IMR-90 (cell line): ENCODE data around the gene CDH15. TPM values are rescaled to one million over a fixed set of nuclear protein-coding genes. Genes with fewer than 3 reads are reported as not detected.
A peak's percentile ranks its signal among the peaks of the same experiment; 100 is the strongest.

Source experiments
- ATAC-seq: fragments of 200-7000 bp; cut with Tn5 transposase; 2 replicates; pipeline ENCODE4 v1.9.1; 2020; ENCODE audit warnings: low read depth, mild to moderate bottlenecking, moderate library complexity
- BruUV-seq: library from RNA; stranded (reverse); fragments of 400-500 nt; replicated peaks from 2 replicates; lab custom pipeline; 2021; lab: Mats Ljungman, UMichigan
- CTCF ChIA-PET: fragments of 300-600 bp; formaldehyde crosslinking; extraction: SDS; loops from one replicate; lab custom pipeline; 2021; ENCODE audit warnings: antibody characterized with exemption; lab: Yijun Ruan, JAX
- POLR2A ChIA-PET: fragments of 300-600 bp; sonication (Branson Sonifier 250); formaldehyde crosslinking; loops from one replicate; lab custom pipeline; 2022; ENCODE audit warnings: antibody characterized with exemption; ENCODE audit not compliant: unreplicated experiment; lab: Charles Lee
- DNase-seq: peaks from one replicate; pipeline ENCODE4 v3.0.0; 2013
- H2AFZ ChIP-seq: replicated peaks from 2 replicates; pipeline ENCODE3; 2013; ENCODE audit warnings: low read length, mild to moderate bottlenecking; ENCODE audit not compliant: poor library complexity
- H2AK5ac ChIP-seq: 2 replicates; pipeline ENCODE4 v1.6.1; 2013; ENCODE audit warnings: low read depth, low read length, inconsistent platforms
- H2AK9ac ChIP-seq: replicated peaks from 2 replicates; pipeline ENCODE3; 2013; ENCODE audit warnings: mild to moderate bottlenecking, low read depth, low read length, moderate library complexity; ENCODE audit not compliant: poor library complexity
- H2BK120ac ChIP-seq: 2 replicates; pipeline ENCODE4 v1.6.1; 2013; ENCODE audit warnings: low read depth, low read length, inconsistent platforms
- H2BK15ac ChIP-seq: 3 replicates; pipeline ENCODE4 v1.6.1; 2013; ENCODE audit warnings: low read depth, low read length, inconsistent platforms
- H2BK20ac ChIP-seq: 2 replicates; pipeline ENCODE4 v1.6.1; 2013; ENCODE audit warnings: low read depth, mild to moderate bottlenecking, inconsistent platforms, low read length, moderate library complexity
- H2BK5ac ChIP-seq: 2 replicates; pipeline ENCODE4 v1.6.1; 2013; ENCODE audit warnings: mild to moderate bottlenecking, low read depth, low read length, inconsistent platforms; ENCODE audit not compliant: poor library complexity, severe bottlenecking
- H3K14ac ChIP-seq: replicated peaks from 2 replicates; pipeline ENCODE4 v1.6.1; 2013; ENCODE audit warnings: low read depth, low read length, inconsistent platforms
- H3K18ac ChIP-seq: 2 replicates; pipeline ENCODE4 v1.6.1; 2013; ENCODE audit warnings: low read depth, low read length, control low read depth
- H3K23ac ChIP-seq: 2 replicates; pipeline ENCODE4 v1.6.1; 2013; ENCODE audit warnings: low read depth, low read length, inconsistent platforms
- H3K27ac ChIP-seq: 2 replicates; pipeline ENCODE4 v1.5.1; 2013; ENCODE audit warnings: mild to moderate bottlenecking, control low read depth, low read length; ENCODE audit not compliant: insufficient read depth
- H3K27me3 ChIP-seq: 2 replicates; pipeline ENCODE4 v1.6.1; 2013; ENCODE audit warnings: low read length; ENCODE audit not compliant: control insufficient read depth, insufficient read depth
- H3K36me3 ChIP-seq: 2 replicates; pipeline ENCODE4 v1.6.1; 2013; ENCODE audit warnings: low read length, mixed read lengths; ENCODE audit not compliant: control insufficient read depth, insufficient read depth
- H3K4ac ChIP-seq: 2 replicates; pipeline ENCODE4 v1.6.1; 2013; ENCODE audit warnings: low read depth, low read length, inconsistent platforms
- H3K4me1 ChIP-seq: 2 replicates; pipeline ENCODE4 v1.6.1; 2013; ENCODE audit warnings: low read length, mixed read lengths; ENCODE audit not compliant: control insufficient read depth, insufficient read depth
- H3K4me2 ChIP-seq: 2 replicates; pipeline ENCODE4 v1.6.1; 2013; ENCODE audit warnings: low read depth, mild to moderate bottlenecking, control low read depth, low read length, moderate library complexity
- H3K4me3 ChIP-seq: 2 replicates; pipeline ENCODE4 v1.5.1; 2013; ENCODE audit warnings: low read depth, mild to moderate bottlenecking, control low read depth, low read length, moderate library complexity; ENCODE audit not compliant: insufficient read depth
- H3K56ac ChIP-seq: 2 replicates; pipeline ENCODE4 v1.6.1; 2013; ENCODE audit warnings: low read length, inconsistent platforms; ENCODE audit not compliant: insufficient read depth; ENCODE audit errors: extremely low read depth
- H3K79me1 ChIP-seq, 2 experiments: 2 replicates each; pipeline ENCODE4 v1.6.1; 2013; ENCODE audit warnings: low read length in 2 of 2, inconsistent platforms in 1 of 2, low read depth in 1 of 2
- H3K9ac ChIP-seq: 2 replicates; pipeline ENCODE4 v1.6.1; 2013; ENCODE audit warnings: low read depth, low read length, control low read depth
- H3K9me1 ChIP-seq: 2 replicates; pipeline ENCODE4 v1.6.1; 2013; ENCODE audit warnings: low read length, inconsistent platforms; ENCODE audit not compliant: insufficient read depth
- H3K9me3 ChIP-seq: 2 replicates; pipeline ENCODE4 v1.6.1; 2013; ENCODE audit warnings: low read length; ENCODE audit not compliant: control insufficient read depth, insufficient read depth
- H4K20me1 ChIP-seq: 2 replicates; pipeline ENCODE4 v1.6.1; 2013; ENCODE audit warnings: low read length, inconsistent platforms; ENCODE audit not compliant: insufficient read depth
- H4K5ac ChIP-seq: 2 replicates; pipeline ENCODE4 v1.6.1; 2013; ENCODE audit warnings: mild to moderate bottlenecking, low read depth, low read length, control low read depth
- H4K8ac ChIP-seq, 2 experiments: 2 replicates each; pipeline ENCODE4 v1.6.1; 2013; ENCODE audit warnings: low read depth in 2 of 2, low read length in 2 of 2, control low read depth in 1 of 2, inconsistent platforms in 1 of 2
- H4K91ac ChIP-seq: 2 replicates; pipeline ENCODE4 v1.6.1; 2013; ENCODE audit warnings: low read depth, low read length, inconsistent platforms; ENCODE audit not compliant: insufficient read depth
- BHLHE40 ChIP-seq: fragments of 150-350 bp; IDR thresholded peaks from 2 replicates; pipeline ENCODE4 v1.6.1; 2016; ENCODE audit warnings: mild to moderate bottlenecking, low read depth, low read length
- CEBPB ChIP-seq: IDR thresholded peaks from 2 replicates; pipeline ENCODE4 v1.6.1; 2012; ENCODE audit warnings: low read depth, low read length, improper control_type of control experiment
- CHD1 ChIP-seq: IDR thresholded peaks from 2 replicates; pipeline ENCODE4 v1.6.1; 2012; ENCODE audit warnings: low read depth, low read length, improper control_type of control experiment
- FOS ChIP-seq: fragments of 150-350 bp; IDR thresholded peaks from 2 replicates; pipeline ENCODE4 v1.6.1; 2016; ENCODE audit warnings: low read depth, low read length
- MAFK ChIP-seq: IDR thresholded peaks from 2 replicates; pipeline ENCODE4 v1.6.1; 2012; ENCODE audit warnings: low read depth, low read length, improper control_type of control experiment
- MAZ ChIP-seq: IDR thresholded peaks from 2 replicates; pipeline ENCODE4 v1.6.1; 2012; ENCODE audit warnings: low read depth, mild to moderate bottlenecking, low read length, improper control_type of control experiment, moderate library complexity, borderline replicate concordance
- MXI1 ChIP-seq: IDR thresholded peaks from 2 replicates; pipeline ENCODE4 v1.6.1; 2012; ENCODE audit warnings: low read depth, mild to moderate bottlenecking, low read length, moderate library complexity, borderline replicate concordance
- NFE2L2 ChIP-seq: fragments of 150-350 bp; IDR thresholded peaks from 2 replicates; pipeline ENCODE4 v1.6.1; 2016; ENCODE audit warnings: low read depth, mild to moderate bottlenecking, low read length
- POLR2A ChIP-seq: IDR thresholded peaks from 2 replicates; pipeline ENCODE4 v1.6.1; 2012; ENCODE audit warnings: mild to moderate bottlenecking, low read depth, low read length
- RAD21 ChIP-seq: IDR thresholded peaks from 2 replicates; pipeline ENCODE4 v1.6.1; 2012; ENCODE audit warnings: low read length, improper control_type of control experiment
- RCOR1 ChIP-seq: IDR thresholded peaks from 2 replicates; pipeline ENCODE4 v1.6.1; 2012; ENCODE audit warnings: mild to moderate bottlenecking, low read length, improper control_type of control experiment; ENCODE audit not compliant: insufficient replicate concordance
- RFX5 ChIP-seq: IDR thresholded peaks from 2 replicates; pipeline ENCODE4 v1.8.0; 2012; ENCODE audit warnings: low read depth, mild to moderate bottlenecking, low read length, moderate library complexity
- SMC3 ChIP-seq: fragments of 150-350 bp; IDR thresholded peaks from 2 replicates; pipeline ENCODE4 v1.6.1; 2016; ENCODE audit warnings: low read depth, mild to moderate bottlenecking, antibody characterized with exemption, low read length, moderate library complexity
- WGBS, 2 experiments: methylation state at CpG; one replicate each; pipeline versions ENCODE4 v1.1.5 to v1.1.7; 2013; ENCODE audit warnings: missing lambda C conversion rate in 2 of 2; ENCODE audit not compliant: insufficient read length in 1 of 2; ENCODE audit errors: extremely low coverage in 2 of 2; 5-methylcytosine and 5-hydroxymethylcytosine counted together
- dilution Hi-C: fragments of 300-500 bp; cut with HindIII; formaldehyde crosslinking; loops from one replicate; pipeline ENCODE4 v1.14.3; 2018; ENCODE audit warnings: low sequenced_read_pairs; ENCODE audit not compliant: unreplicated experiment
- in situ Hi-C: fragments of 300-500 bp; cut with MboI; formaldehyde crosslinking; loops from 3 replicates; pipeline ENCODE4 v1.14.3; 2019; ENCODE audit warnings: low sequenced_read_pairs, inconsistent platforms, mixed read lengths
- intact Hi-C: fragments of 100-400 bp; cut with micrococcal nuclease; formaldehyde crosslinking; loops from 2 replicates; pipeline ENCODE4 v1.10.0; 2022
- polyA plus RNA-seq, 3 experiments: library from polyadenylated mRNA; depleted of rRNA; stranded (reverse); fragments of >200 nt; gene quantifications; 2 replicates each; pipeline ENCODE4 v1.2.3, GENCODE V29; 2012; ENCODE audit warnings: low replicate concordance in 1 of 3
- total RNA-seq: library from RNA; depleted of rRNA; stranded (reverse); fragments of >200 nt; gene quantifications from 2 replicates; pipeline ENCODE4 v1.2.3, GENCODE V29; 2012
- TF ChIP-seq, protein P1 (sequence below): conservative IDR thresholded peaks from 2 replicates; pipeline ENCODE4 v1.5.1; 2012; ENCODE audit warnings: mild to moderate bottlenecking, low read depth, low read length, improper control_type of control experiment
- TF ChIP-seq, protein P2 (sequence below): fragments of 150-350 bp; IDR thresholded peaks from 2 replicates; pipeline ENCODE4 v1.6.1; 2016; ENCODE audit warnings: low read depth, mild to moderate bottlenecking, low read length, moderate library complexity, borderline replicate concordance
- TF ChIP-seq, protein P3 (sequence below): fragments of 150-350 bp; IDR thresholded peaks from 2 replicates; pipeline ENCODE4 v1.6.1; 2017; ENCODE audit warnings: mild to moderate bottlenecking, antibody characterized with exemption, low read length, low read depth

CDH15 gene
- total and polyA plus RNA-seq, 2 of the 4 experiments (the other 2 are of a cell fraction): 0.18 to 0.62 TPM

DNA sequence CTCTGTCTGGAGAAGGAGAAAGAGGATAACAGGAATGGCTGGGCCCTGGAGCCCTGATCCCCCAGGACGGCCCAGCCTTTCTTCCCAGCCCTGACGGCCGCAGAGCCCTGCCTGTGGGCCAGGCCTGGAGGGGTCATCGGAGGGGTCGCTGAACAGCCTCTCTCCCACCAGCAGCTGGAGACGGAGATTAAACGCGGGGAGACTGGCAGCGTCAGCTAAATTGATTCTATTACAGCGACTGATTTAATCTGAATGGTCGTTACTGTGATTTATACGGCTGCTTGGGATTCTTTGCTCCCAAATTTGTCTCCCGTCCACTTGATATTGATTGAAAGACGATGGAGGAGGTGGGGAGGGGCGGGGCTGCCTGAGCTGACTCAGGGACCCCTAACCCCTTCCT lies 7.1 kb upstream of the CDH15 start:
- WGBS, 2 experiments: 47% methylated on average over 9 of the region's 15 CpGs; no CpG with 5 or more reads in 1 of the 2 experiments
- ChIA-PET POLR2A (no interaction called here), CTCF (no interaction called here)
- no peak for ATAC-seq
- Histone ChIP-seq H3K36me3 (no peaks in the 10 kb centered on the region), H3K56ac (no peak overlapping the region), H3K4ac (no peak overlapping the region), H4K20me1 (no peaks in the 10 kb centered on the region), H3K4me3 (no peak overlapping the region), H2AFZ (peak overlapping the region; percentile 43), H2AK9ac (no peak overlapping the region), H3K27ac (no peak overlapping the region), H2BK15ac (no peak overlapping the region), H3K9me1 (no peaks in the 10 kb centered on the region), H3K79me1 (no peaks in the 10 kb centered on the region), H4K8ac (no peak overlapping the region), H3K9me3 (no peaks in the 10 kb centered on the region), H2AK5ac (no peak overlapping the region), H3K14ac (no peak overlapping the region), H3K4me1 (peaks cover 2% of the 10 kb centered on the region; the same call in 1 of the 2 replicates), H2BK120ac (no peak overlapping the region), H4K91ac (no peak overlapping the region), H2BK5ac (no peak overlapping the region), H3K4me2 (no peak overlapping the region), H3K9ac (no peak overlapping the region), H2BK20ac (no peak overlapping the region), H4K5ac (no peak overlapping the region), H3K18ac (no peak overlapping the region), H3K23ac (no peak overlapping the region), H3K27me3 (peaks cover 7% of the 10 kb centered on the region)
- no peak for DNase-seq
- intact Hi-C loops (no loop called here), dilution Hi-C loops (no loop called here), in situ Hi-C loops (loop anchor here (10.0 kb wide), 1 partner anchor 420 kb away; no protein-coding TSS in a partner anchor)
- no TSS peak for BruUV-seq
- TF ChIP-seq, protein P1, sequence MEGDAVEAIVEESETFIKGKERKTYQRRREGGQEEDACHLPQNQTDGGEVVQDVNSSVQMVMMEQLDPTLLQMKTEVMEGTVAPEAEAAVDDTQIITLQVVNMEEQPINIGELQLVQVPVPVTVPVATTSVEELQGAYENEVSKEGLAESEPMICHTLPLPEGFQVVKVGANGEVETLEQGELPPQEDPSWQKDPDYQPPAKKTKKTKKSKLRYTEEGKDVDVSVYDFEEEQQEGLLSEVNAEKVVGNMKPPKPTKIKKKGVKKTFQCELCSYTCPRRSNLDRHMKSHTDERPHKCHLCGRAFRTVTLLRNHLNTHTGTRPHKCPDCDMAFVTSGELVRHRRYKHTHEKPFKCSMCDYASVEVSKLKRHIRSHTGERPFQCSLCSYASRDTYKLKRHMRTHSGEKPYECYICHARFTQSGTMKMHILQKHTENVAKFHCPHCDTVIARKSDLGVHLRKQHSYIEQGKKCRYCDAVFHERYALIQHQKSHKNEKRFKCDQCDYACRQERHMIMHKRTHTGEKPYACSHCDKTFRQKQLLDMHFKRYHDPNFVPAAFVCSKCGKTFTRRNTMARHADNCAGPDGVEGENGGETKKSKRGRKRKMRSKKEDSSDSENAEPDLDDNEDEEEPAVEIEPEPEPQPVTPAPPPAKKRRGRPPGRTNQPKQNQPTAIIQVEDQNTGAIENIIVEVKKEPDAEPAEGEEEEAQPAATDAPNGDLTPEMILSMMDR: no peak
- TF ChIP-seq BHLHE40: no peak
- TF ChIP-seq MAFK: no peak
- no peak for TF ChIP-seq NFE2L2
- TF ChIP-seq, protein P2, sequence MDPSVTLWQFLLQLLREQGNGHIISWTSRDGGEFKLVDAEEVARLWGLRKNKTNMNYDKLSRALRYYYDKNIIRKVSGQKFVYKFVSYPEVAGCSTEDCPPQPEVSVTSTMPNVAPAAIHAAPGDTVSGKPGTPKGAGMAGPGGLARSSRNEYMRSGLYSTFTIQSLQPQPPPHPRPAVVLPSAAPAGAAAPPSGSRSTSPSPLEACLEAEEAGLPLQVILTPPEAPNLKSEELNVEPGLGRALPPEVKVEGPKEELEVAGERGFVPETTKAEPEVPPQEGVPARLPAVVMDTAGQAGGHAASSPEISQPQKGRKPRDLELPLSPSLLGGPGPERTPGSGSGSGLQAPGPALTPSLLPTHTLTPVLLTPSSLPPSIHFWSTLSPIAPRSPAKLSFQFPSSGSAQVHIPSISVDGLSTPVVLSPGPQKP: no peak
- no peak for TF ChIP-seq RAD21
- TF ChIP-seq FOS: no peak
- no peak for TF ChIP-seq POLR2A
- no peak for TF ChIP-seq MAZ
- no peak for TF ChIP-seq RFX5
- TF ChIP-seq RCOR1: no peak
- no peak for TF ChIP-seq CEBPB
- no peak for TF ChIP-seq CHD1
- TF ChIP-seq SMC3: no peak
- TF ChIP-seq, protein P3, sequence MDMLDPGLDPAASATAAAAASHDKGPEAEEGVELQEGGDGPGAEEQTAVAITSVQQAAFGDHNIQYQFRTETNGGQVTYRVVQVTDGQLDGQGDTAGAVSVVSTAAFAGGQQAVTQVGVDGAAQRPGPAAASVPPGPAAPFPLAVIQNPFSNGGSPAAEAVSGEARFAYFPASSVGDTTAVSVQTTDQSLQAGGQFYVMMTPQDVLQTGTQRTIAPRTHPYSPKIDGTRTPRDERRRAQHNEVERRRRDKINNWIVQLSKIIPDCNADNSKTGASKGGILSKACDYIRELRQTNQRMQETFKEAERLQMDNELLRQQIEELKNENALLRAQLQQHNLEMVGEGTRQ: no peak
- no peak for TF ChIP-seq MXI1
